IMR-90 (cell line): ENCODE data around the gene GLCE. TPM values are rescaled to one million over a fixed set of nuclear protein-coding genes. Genes with fewer than 3 reads are reported as not detected.

Experiments
- ATAC-seq: fragments of 200-7000 bp; cut with Tn5 transposase; 2 replicates; pipeline ENCODE4 v1.9.1; 2020; ENCODE audit warnings: low read depth, mild to moderate bottlenecking, moderate library complexity
- BruUV-seq: library from RNA; stranded (reverse); fragments of 400-500 nt; replicated peaks from 2 replicates; lab custom pipeline; 2021; lab: Mats Ljungman, UMichigan
- CTCF ChIA-PET: fragments of 300-600 bp; formaldehyde crosslinking; extraction: SDS; loops from one replicate; lab custom pipeline; 2021; ENCODE audit warnings: antibody characterized with exemption; lab: Yijun Ruan, JAX
- POLR2A ChIA-PET: fragments of 300-600 bp; sonication (Branson Sonifier 250); formaldehyde crosslinking; loops from one replicate; lab custom pipeline; 2022; ENCODE audit warnings: antibody characterized with exemption; ENCODE audit not compliant: unreplicated experiment; lab: Charles Lee
- DNase-seq: peaks from one replicate; pipeline ENCODE4 v3.0.0; 2013
- H2AFZ ChIP-seq: replicated peaks from 2 replicates; pipeline ENCODE3; 2013; ENCODE audit warnings: low read length, mild to moderate bottlenecking; ENCODE audit not compliant: poor library complexity
- H2AK5ac ChIP-seq: 2 replicates; pipeline ENCODE4 v1.6.1; 2013; ENCODE audit warnings: low read depth, low read length, inconsistent platforms
- H2AK9ac ChIP-seq: replicated peaks from 2 replicates; pipeline ENCODE3; 2013; ENCODE audit warnings: mild to moderate bottlenecking, low read depth, low read length, moderate library complexity; ENCODE audit not compliant: poor library complexity
- H2BK120ac ChIP-seq: 2 replicates; pipeline ENCODE4 v1.6.1; 2013; ENCODE audit warnings: low read depth, low read length, inconsistent platforms
- H2BK15ac ChIP-seq: 3 replicates; pipeline ENCODE4 v1.6.1; 2013; ENCODE audit warnings: low read depth, low read length, inconsistent platforms
- H2BK20ac ChIP-seq: 2 replicates; pipeline ENCODE4 v1.6.1; 2013; ENCODE audit warnings: low read depth, mild to moderate bottlenecking, inconsistent platforms, low read length, moderate library complexity
- H2BK5ac ChIP-seq: 2 replicates; pipeline ENCODE4 v1.6.1; 2013; ENCODE audit warnings: mild to moderate bottlenecking, low read depth, low read length, inconsistent platforms; ENCODE audit not compliant: poor library complexity, severe bottlenecking
- H3K14ac ChIP-seq: replicated peaks from 2 replicates; pipeline ENCODE4 v1.6.1; 2013; ENCODE audit warnings: low read depth, low read length, inconsistent platforms
- H3K18ac ChIP-seq: 2 replicates; pipeline ENCODE4 v1.6.1; 2013; ENCODE audit warnings: low read depth, low read length, control low read depth
- H3K23ac ChIP-seq: 2 replicates; pipeline ENCODE4 v1.6.1; 2013; ENCODE audit warnings: low read depth, low read length, inconsistent platforms
- H3K27ac ChIP-seq: 2 replicates; pipeline ENCODE4 v1.5.1; 2013; ENCODE audit warnings: mild to moderate bottlenecking, control low read depth, low read length; ENCODE audit not compliant: insufficient read depth
- H3K27me3 ChIP-seq: 2 replicates; pipeline ENCODE4 v1.6.1; 2013; ENCODE audit warnings: low read length; ENCODE audit not compliant: control insufficient read depth, insufficient read depth
- H3K36me3 ChIP-seq: 2 replicates; pipeline ENCODE4 v1.6.1; 2013; ENCODE audit warnings: low read length, mixed read lengths; ENCODE audit not compliant: control insufficient read depth, insufficient read depth
- H3K4ac ChIP-seq: 2 replicates; pipeline ENCODE4 v1.6.1; 2013; ENCODE audit warnings: low read depth, low read length, inconsistent platforms
- H3K4me1 ChIP-seq: 2 replicates; pipeline ENCODE4 v1.6.1; 2013; ENCODE audit warnings: low read length, mixed read lengths; ENCODE audit not compliant: control insufficient read depth, insufficient read depth
- H3K4me2 ChIP-seq: 2 replicates; pipeline ENCODE4 v1.6.1; 2013; ENCODE audit warnings: low read depth, mild to moderate bottlenecking, control low read depth, low read length, moderate library complexity
- H3K4me3 ChIP-seq: 2 replicates; pipeline ENCODE4 v1.5.1; 2013; ENCODE audit warnings: low read depth, mild to moderate bottlenecking, control low read depth, low read length, moderate library complexity; ENCODE audit not compliant: insufficient read depth
- H3K56ac ChIP-seq: 2 replicates; pipeline ENCODE4 v1.6.1; 2013; ENCODE audit warnings: low read length, inconsistent platforms; ENCODE audit not compliant: insufficient read depth; ENCODE audit errors: extremely low read depth
- H3K79me1 ChIP-seq, 2 experiments: 2 replicates each; pipeline ENCODE4 v1.6.1; 2013; ENCODE audit warnings: low read length in 2 of 2, inconsistent platforms in 1 of 2, low read depth in 1 of 2
- H3K9ac ChIP-seq: 2 replicates; pipeline ENCODE4 v1.6.1; 2013; ENCODE audit warnings: low read depth, low read length, control low read depth
- H3K9me1 ChIP-seq: 2 replicates; pipeline ENCODE4 v1.6.1; 2013; ENCODE audit warnings: low read length, inconsistent platforms; ENCODE audit not compliant: insufficient read depth
- H3K9me3 ChIP-seq: 2 replicates; pipeline ENCODE4 v1.6.1; 2013; ENCODE audit warnings: low read length; ENCODE audit not compliant: control insufficient read depth, insufficient read depth
- H4K20me1 ChIP-seq: 2 replicates; pipeline ENCODE4 v1.6.1; 2013; ENCODE audit warnings: low read length, inconsistent platforms; ENCODE audit not compliant: insufficient read depth
- H4K5ac ChIP-seq: 2 replicates; pipeline ENCODE4 v1.6.1; 2013; ENCODE audit warnings: mild to moderate bottlenecking, low read depth, low read length, control low read depth
- H4K8ac ChIP-seq, 2 experiments: 2 replicates each; pipeline ENCODE4 v1.6.1; 2013; ENCODE audit warnings: low read depth in 2 of 2, low read length in 2 of 2, control low read depth in 1 of 2, inconsistent platforms in 1 of 2
- H4K91ac ChIP-seq: 2 replicates; pipeline ENCODE4 v1.6.1; 2013; ENCODE audit warnings: low read depth, low read length, inconsistent platforms; ENCODE audit not compliant: insufficient read depth
- BHLHE40 ChIP-seq: fragments of 150-350 bp; IDR thresholded peaks from 2 replicates; pipeline ENCODE4 v1.6.1; 2016; ENCODE audit warnings: mild to moderate bottlenecking, low read depth, low read length
- CHD1 ChIP-seq: IDR thresholded peaks from 2 replicates; pipeline ENCODE4 v1.6.1; 2012; ENCODE audit warnings: low read depth, low read length, improper control_type of control experiment
- CTCF ChIP-seq: conservative IDR thresholded peaks from 2 replicates; pipeline ENCODE4 v1.5.1; 2012; ENCODE audit warnings: mild to moderate bottlenecking, low read depth, low read length, improper control_type of control experiment
- FOS ChIP-seq: fragments of 150-350 bp; IDR thresholded peaks from 2 replicates; pipeline ENCODE4 v1.6.1; 2016; ENCODE audit warnings: low read depth, low read length
- MAFK ChIP-seq: IDR thresholded peaks from 2 replicates; pipeline ENCODE4 v1.6.1; 2012; ENCODE audit warnings: low read depth, low read length, improper control_type of control experiment
- MAZ ChIP-seq: IDR thresholded peaks from 2 replicates; pipeline ENCODE4 v1.6.1; 2012; ENCODE audit warnings: low read depth, mild to moderate bottlenecking, low read length, improper control_type of control experiment, moderate library complexity, borderline replicate concordance
- MXI1 ChIP-seq: IDR thresholded peaks from 2 replicates; pipeline ENCODE4 v1.6.1; 2012; ENCODE audit warnings: low read depth, mild to moderate bottlenecking, low read length, moderate library complexity, borderline replicate concordance
- NFE2L2 ChIP-seq: fragments of 150-350 bp; IDR thresholded peaks from 2 replicates; pipeline ENCODE4 v1.6.1; 2016; ENCODE audit warnings: low read depth, mild to moderate bottlenecking, low read length
- POLR2A ChIP-seq: IDR thresholded peaks from 2 replicates; pipeline ENCODE4 v1.6.1; 2012; ENCODE audit warnings: mild to moderate bottlenecking, low read depth, low read length
- RCOR1 ChIP-seq: IDR thresholded peaks from 2 replicates; pipeline ENCODE4 v1.6.1; 2012; ENCODE audit warnings: mild to moderate bottlenecking, low read length, improper control_type of control experiment; ENCODE audit not compliant: insufficient replicate concordance
- RFX5 ChIP-seq: IDR thresholded peaks from 2 replicates; pipeline ENCODE4 v1.8.0; 2012; ENCODE audit warnings: low read depth, mild to moderate bottlenecking, low read length, moderate library complexity
- SMC3 ChIP-seq: fragments of 150-350 bp; IDR thresholded peaks from 2 replicates; pipeline ENCODE4 v1.6.1; 2016; ENCODE audit warnings: low read depth, mild to moderate bottlenecking, antibody characterized with exemption, low read length, moderate library complexity
- USF2 ChIP-seq: fragments of 150-350 bp; IDR thresholded peaks from 2 replicates; pipeline ENCODE4 v1.6.1; 2017; ENCODE audit warnings: mild to moderate bottlenecking, antibody characterized with exemption, low read length, low read depth
- WGBS, 2 experiments: methylation state at CpG; one replicate each; pipeline versions ENCODE4 v1.1.5 to v1.1.7; 2013; ENCODE audit warnings: missing lambda C conversion rate in 2 of 2; ENCODE audit not compliant: insufficient read length in 1 of 2; ENCODE audit errors: extremely low coverage in 2 of 2; 5-methylcytosine and 5-hydroxymethylcytosine counted together
- dilution Hi-C: fragments of 300-500 bp; cut with HindIII; formaldehyde crosslinking; loops from one replicate; pipeline ENCODE4 v1.14.3; 2018; ENCODE audit warnings: low sequenced_read_pairs; ENCODE audit not compliant: unreplicated experiment
- in situ Hi-C: fragments of 300-500 bp; cut with MboI; formaldehyde crosslinking; loops from 3 replicates; pipeline ENCODE4 v1.14.3; 2019; ENCODE audit warnings: low sequenced_read_pairs, inconsistent platforms, mixed read lengths
- intact Hi-C: fragments of 100-400 bp; cut with micrococcal nuclease; formaldehyde crosslinking; loops from 2 replicates; pipeline ENCODE4 v1.10.0; 2022
- polyA plus RNA-seq, 3 experiments: library from polyadenylated mRNA; depleted of rRNA; stranded (reverse); fragments of >200 nt; gene quantifications; 2 replicates each; pipeline ENCODE4 v1.2.3, GENCODE V29; 2012; ENCODE audit warnings: low replicate concordance in 1 of 3
- total RNA-seq: library from RNA; depleted of rRNA; stranded (reverse); fragments of >200 nt; gene quantifications from 2 replicates; pipeline ENCODE4 v1.2.3, GENCODE V29; 2012

GLCE gene
- total and polyA plus RNA-seq, 2 of the 4 experiments (the other 2 are of a cell fraction): 15.3 to 29.6 TPM

- no peak for TF ChIP-seq MXI1
Observed at GRCh38 chr15:69304182-69304545, 143.7 kb downstream of the GLCE start (continued).

- WGBS, 2 experiments: no CpG with 5 or more reads among the region's 20 CpGs
- Histone ChIP-seq H3K9me1 (peaks cover 18% of the 10 kb centered on the region), H3K9me3 (no peaks in the 10 kb centered on the region), H4K91ac (peak overlapping the region; percentile 98), H2BK15ac (peak overlapping the region; percentile 96), H3K56ac (peak overlapping the region; percentile 84; the same call in 1 of the 2 replicates), H4K8ac (peak overlapping the region; percentile 90), H2BK120ac (peak overlapping the region; percentile 96), H4K20me1 (no peaks in the 10 kb centered on the region; the same call in 1 of the 2 replicates), H2AK9ac (peak overlapping the region; percentile 74), H3K27ac (peak overlapping the region; percentile 87), H2AFZ (peak overlapping the region; percentile 82), H3K18ac (peak overlapping the region; percentile 60), H2BK5ac (peak overlapping the region; percentile 97), H3K79me1 (0 out of 4 replicates have a peak, but pooled peaks cover 0 to 8% of the 10 kb centered on the region in 2 experiments), H3K27me3 (no peaks in the 10 kb centered on the region), H3K4me1 (peaks cover 25% of the 10 kb centered on the region), H3K23ac (peak overlapping the region; percentile 91), H3K4ac (peak overlapping the region; percentile 96), H3K4me3 (no peak overlapping the region), H3K36me3 (no peaks in the 10 kb centered on the region), H2BK20ac (peak overlapping the region; percentile 96), H3K14ac (peak overlapping the region; percentile 89), H2AK5ac (peak overlapping the region; percentile 94), H3K4me2 (peak overlapping the region; percentile 32; the same call in 1 of the 2 replicates), H4K5ac (peak overlapping the region; percentile 27), H3K9ac (no peak overlapping the region)
- BruUV-seq: no TSS peak
- ATAC-seq (peak; percentile 89), DNase-seq (peak; percentile 96)
- dilution Hi-C loops (no loop called here), in situ Hi-C loops (no loop called here), intact Hi-C loops (no loop called here)
- POLR2A ChIA-PET: interaction anchor here (0.6 kb wide), 1 partner anchor 1305 kb away, joined by 3 read pairs; no protein-coding TSS in a partner anchor
- CTCF ChIA-PET: interaction anchor here (1.1 to 2.4 kb wide), 2 partner anchors 86 to 89 kb away, joined by 3 to 5 read pairs; no protein-coding TSS in a partner anchor
- TF ChIP-seq CHD1: no peak
- peak; percentile 41; the same call in 1 of the 2 replicates for TF ChIP-seq POLR2A
- TF ChIP-seq RFX5: no peak
- peak; percentile 85; the same call in 1 of the 2 replicates for TF ChIP-seq MAZ
- no peak for TF ChIP-seq SMC3
- peak; percentile 5; the same call in 1 of the 2 replicates for TF ChIP-seq MAFK
- TF ChIP-seq USF2: no peak
- TF ChIP-seq RCOR1: peak; percentile 48
- peak; percentile 67; the same call in 1 of the 2 replicates for TF ChIP-seq BHLHE40
- TF ChIP-seq NFE2L2: no peak; the same call in 1 of the 2 replicates
- no peak for TF ChIP-seq CTCF
- peak; percentile 94 for TF ChIP-seq FOS
Observed at GRCh38 chr15:69305204-69305931, 144.9 kb downstream of the GLCE start.
